ENCODE results near the gene FRYL.
"Not testable (repeated sequence)": the region's sequence is repeated elsewhere in the genome, so short reads cannot be mapped to it uniquely, and the experiment has no call there.

FRYL gene

GRCh38 chr4:48718818-48719465, 61.1 kb downstream of the FRYL start:
- no peaks in the 10 kb centered on the region for H3K36me3 ChIP-seq (ENCODE audit: control insufficient read depth, insufficient read depth, low read length)
- no peak for TF ChIP-seq CTCF (IDR thresholded peaks at IDR 0.05)
- H3K4me2 ChIP-seq (ENCODE audit: low read length), result no peak overlapping the region
- no peak overlapping the region for H2AFZ ChIP-seq
- no peak overlapping the region for H3K9ac ChIP-seq
- H3K4me3 ChIP-seq (ENCODE audit: low read depth, low read length), result no peak overlapping the region
- H3K79me2 ChIP-seq, result peaks cover 31% of the 10 kb centered on the region
- peaks cover 12% of the 10 kb centered on the region for H3K4me1 ChIP-seq
- no peaks in the 10 kb centered on the region for H3K9me3 ChIP-seq (ENCODE audit: control insufficient read depth, low read length)
- H3K27ac ChIP-seq, result no peak overlapping the region
- H3K27me3 ChIP-seq (ENCODE audit: control insufficient read depth, insufficient read depth, low read length), result no peaks in the 10 kb centered on the region

GRCh38 chr4:48716285-48716684, 63.8 kb downstream of the FRYL start:
- not testable (repeated sequence) for H3K4me3 ChIP-seq (ENCODE audit: low read depth, low read length); H3K9me3 ChIP-seq (ENCODE audit: control insufficient read depth, low read length); H2AFZ ChIP-seq; H3K9ac ChIP-seq; H3K4me1 ChIP-seq; H3K36me3 ChIP-seq (ENCODE audit: control insufficient read depth, insufficient read depth, low read length); H3K4me2 ChIP-seq (ENCODE audit: low read length); H3K27ac ChIP-seq; H3K27me3 ChIP-seq (ENCODE audit: control insufficient read depth, insufficient read depth, low read length)
- peaks cover 20% of the 10 kb centered on the region for H3K79me2 ChIP-seq

GRCh38 chr4:48710446-48711209, 69.5 kb downstream of the FRYL start:
- peaks cover 15% of the 10 kb centered on the region for H3K79me2 ChIP-seq
- H3K9me3 ChIP-seq (ENCODE audit: control insufficient read depth, low read length), result no peaks in the 10 kb centered on the region
- H3K4me1 ChIP-seq, result no peaks in the 10 kb centered on the region
- no peak overlapping the region for H2AFZ ChIP-seq
- TF ChIP-seq CTCF (IDR thresholded peaks at IDR 0.05), result no peak
- H3K36me3 ChIP-seq (ENCODE audit: control insufficient read depth, insufficient read depth, low read length), result no peaks in the 10 kb centered on the region
- no peak overlapping the region for H3K27ac ChIP-seq
- no peak overlapping the region for H3K4me3 ChIP-seq (ENCODE audit: low read depth, low read length)
- no peak overlapping the region for H3K4me2 ChIP-seq (ENCODE audit: low read length)
- no peak overlapping the region for H3K9ac ChIP-seq
- H3K27me3 ChIP-seq (ENCODE audit: control insufficient read depth, insufficient read depth, low read length), result no peaks in the 10 kb centered on the region

GRCh38 chr4:48709901-48710300, 70.2 kb downstream of the FRYL start:
- no peaks in the 10 kb centered on the region for H3K36me3 ChIP-seq (ENCODE audit: control insufficient read depth, insufficient read depth, low read length)
- TF ChIP-seq CTCF (IDR thresholded peaks at IDR 0.05), result no peak

GRCh38 chr4:48708610-48709009, 71.5 kb downstream of the FRYL start:
- H3K4me1 ChIP-seq, result no peaks in the 10 kb centered on the region
- H3K4me2 ChIP-seq (ENCODE audit: low read length), result no peak overlapping the region
- no peak overlapping the region for H3K27ac ChIP-seq
- no peaks in the 10 kb centered on the region for H3K27me3 ChIP-seq (ENCODE audit: control insufficient read depth, insufficient read depth, low read length)
- no peak overlapping the region for H3K9ac ChIP-seq
- no peak overlapping the region for H3K4me3 ChIP-seq (ENCODE audit: low read depth, low read length)
- no peaks in the 10 kb centered on the region for H3K9me3 ChIP-seq (ENCODE audit: control insufficient read depth, low read length)
- H3K79me2 ChIP-seq, result peaks cover 16% of the 10 kb centered on the region
- TF ChIP-seq CTCF (IDR thresholded peaks at IDR 0.05), result no peak
- no peaks in the 10 kb centered on the region for H3K36me3 ChIP-seq (ENCODE audit: control insufficient read depth, insufficient read depth, low read length)
- no peak overlapping the region for H2AFZ ChIP-seq

More at GRCh38 chr4:48709901-48710300, 70.2 kb downstream of the FRYL start:
- Histone ChIP-seq H3K27me3 (ENCODE audit: control insufficient read depth, insufficient read depth, low read length) (no peaks in the 10 kb centered on the region), H3K27ac (no peak overlapping the region), H3K9me3 (ENCODE audit: control insufficient read depth, low read length) (no peaks in the 10 kb centered on the region), H3K9ac (no peak overlapping the region), H3K4me1 (no peaks in the 10 kb centered on the region), H3K4me2 (ENCODE audit: low read length) (no peak overlapping the region), H3K79me2 (peaks cover 16% of the 10 kb centered on the region), H3K4me3 (ENCODE audit: low read depth, low read length) (no peak overlapping the region), H2AFZ (no peak overlapping the region)
